HG03060 (cell line): Measurements from ENCODE around the gene FRMPD1.

Source experiments
- ATAC-seq: cut with Tn5 transposase; IDR thresholded peaks from one replicate; pipeline ENCODE4 v1.9.1; 2021; ENCODE audit warnings: low read depth, moderate number of reproducible peaks; ENCODE audit not compliant: unreplicated experiment

Gene FRMPD1

GRCh38 chr9:37625758-37626147, 25.0 kb upstream of the FRMPD1 start:
- no peak for ATAC-seq

GRCh38 chr9:37626708-37627292, 24.0 kb upstream of the FRMPD1 start:
- ATAC-seq, result no peak

- no peak for ATAC-seq
Measured at GRCh38 chr9:37632479-37632878, 18.3 kb upstream of the FRMPD1 start.

- ATAC-seq, result no peak
Measured at GRCh38 chr9:37635808-37636207, 14.9 kb upstream of the FRMPD1 start.

- no peak for ATAC-seq
Measured at GRCh38 chr9:37636511-37637448, 14.0 kb upstream of the FRMPD1 start.

GRCh38 chr9:37639109-37639762, 11.5 kb upstream of the FRMPD1 start:
- ATAC-seq, result no peak

- ATAC-seq, result no peak
Measured at GRCh38 chr9:37639841-37640240, 10.9 kb upstream of the FRMPD1 start.

- ATAC-seq, result no peak
Measured at GRCh38 chr9:37640246-37640645, 10.5 kb upstream of the FRMPD1 start.

- ATAC-seq, result no peak
Measured at GRCh38 chr9:37641331-37641730, 9.4 kb upstream of the FRMPD1 start.

GRCh38 chr9:37643214-37643613, 7.5 kb upstream of the FRMPD1 start:
- ATAC-seq, result no peak

- no peak for ATAC-seq
Measured at GRCh38 chr9:37645903-37646506, 4.7 kb upstream of the FRMPD1 start.

GRCh38 chr9:37650299-37650872, 368 bp upstream of the FRMPD1 start:
- ATAC-seq, result no peak

- no peak for ATAC-seq
Measured at GRCh38 chr9:37652261-37652660, 1.5 kb downstream of the FRMPD1 start.

GRCh38 chr9:37653385-37653784, 2.6 kb downstream of the FRMPD1 start:
- ATAC-seq, result no peak

- ATAC-seq, result no peak
Measured at GRCh38 chr9:37656936-37657335, 6.2 kb downstream of the FRMPD1 start.

- no peak for ATAC-seq
Measured at GRCh38 chr9:37660691-37661090, 9.9 kb downstream of the FRMPD1 start.

- no peak for ATAC-seq
Measured at GRCh38 chr9:37663926-37664325, 13.2 kb downstream of the FRMPD1 start.

- ATAC-seq, result no peak
Measured at GRCh38 chr9:37667706-37668105, 17.0 kb downstream of the FRMPD1 start.

- no peak for ATAC-seq
Measured at GRCh38 chr9:37668116-37668601, 17.4 kb downstream of the FRMPD1 start.

- no peak for ATAC-seq
Measured at GRCh38 chr9:37669232-37669631, 18.5 kb downstream of the FRMPD1 start.

GRCh38 chr9:37675661-37676060, 24.9 kb downstream of the FRMPD1 start:
- no peak for ATAC-seq
